ENCODE measurements around the gene KCNJ3.

Gene KCNJ3

GRCh38 chr2:154664248-154664647 is 34.2 kb upstream of the KCNJ3 start:
- no peaks in the 10 kb centered on the region for H3K36me3 ChIP-seq (ENCODE audit: low read length)
- no peak overlapping the region for H3K4me3 ChIP-seq (ENCODE audit: insufficient read depth, low read length, poor library complexity, severe bottlenecking)
- no peak overlapping the region for H3K9ac ChIP-seq (ENCODE audit: low read length)
- H2AFZ ChIP-seq (ENCODE audit: low read depth, low read length, severe bottlenecking): no peak overlapping the region
- H3K9me3 ChIP-seq (ENCODE audit: insufficient read depth, low read length): no peaks in the 10 kb centered on the region
- H3F3A ChIP-seq (ENCODE audit: insufficient read depth): no peaks in the 10 kb centered on the region
- no peaks in the 10 kb centered on the region for H3K27me3 ChIP-seq (ENCODE audit: low read length)
- H3K4me2 ChIP-seq (ENCODE audit: low read depth, low read length, poor library complexity, severe bottlenecking): no peak overlapping the region
- H3K9me2 ChIP-seq (replicated peaks; ENCODE audit: insufficient read depth, low read length): no peaks in the 10 kb centered on the region
- no peaks in the 10 kb centered on the region for H4K20me1 ChIP-seq (ENCODE audit: low read depth, low read length)
- TF ChIP-seq CTCF (IDR thresholded peaks at IDR 0.05; ENCODE audit: insufficient read depth, low read length, poor library complexity, severe bottlenecking) (no peak), EZH2phosphoT487 (conservative IDR thresholded peaks at IDR 0.05; ENCODE audit: low read length) (no peak)
- no peak overlapping the region for H3K27ac ChIP-seq (ENCODE audit: low read depth, low read length)
- no peaks in the 10 kb centered on the region for H3K79me2 ChIP-seq (ENCODE audit: insufficient read depth, low read length)

GRCh38 chr2:154670083-154670482 is 28.4 kb upstream of the KCNJ3 start:
- H3K9me2 ChIP-seq (replicated peaks; ENCODE audit: insufficient read depth, low read length): no peaks in the 10 kb centered on the region
- no peak overlapping the region for H3K9ac ChIP-seq (ENCODE audit: low read length)
- H4K20me1 ChIP-seq (ENCODE audit: low read depth, low read length): no peaks in the 10 kb centered on the region
- TF ChIP-seq EZH2phosphoT487 (conservative IDR thresholded peaks at IDR 0.05; ENCODE audit: low read length) (no peak), CTCF (IDR thresholded peaks at IDR 0.05; ENCODE audit: insufficient read depth, low read length, poor library complexity, severe bottlenecking) (no peak)
- no peaks in the 10 kb centered on the region for H3K36me3 ChIP-seq (ENCODE audit: low read length)
- no peaks in the 10 kb centered on the region for H3F3A ChIP-seq (ENCODE audit: insufficient read depth)
- no peaks in the 10 kb centered on the region for H3K79me2 ChIP-seq (ENCODE audit: insufficient read depth, low read length)
- H3K4me2 ChIP-seq (ENCODE audit: low read depth, low read length, poor library complexity, severe bottlenecking): no peak overlapping the region
- no peaks in the 10 kb centered on the region for H3K27me3 ChIP-seq (ENCODE audit: low read length)
- H3K9me3 ChIP-seq (ENCODE audit: insufficient read depth, low read length): no peaks in the 10 kb centered on the region
- H2AFZ ChIP-seq (ENCODE audit: low read depth, low read length, severe bottlenecking): peak overlapping the region; percentile 29
- H3K27ac ChIP-seq (ENCODE audit: low read depth, low read length): no peak overlapping the region
- H3K4me3 ChIP-seq (ENCODE audit: insufficient read depth, low read length, poor library complexity, severe bottlenecking): no peak overlapping the region

- Histone ChIP-seq H3K27me3 (ENCODE audit: low read length) (no peaks in the 10 kb centered on the region), H3K9me3 (ENCODE audit: insufficient read depth, low read length) (no peaks in the 10 kb centered on the region), H3K9ac (ENCODE audit: low read length) (no peak overlapping the region), H2AFZ (ENCODE audit: low read depth, low read length, severe bottlenecking) (no peak overlapping the region), H4K20me1 (ENCODE audit: low read depth, low read length) (no peaks in the 10 kb centered on the region), H3K9me2 (replicated peaks; ENCODE audit: insufficient read depth, low read length) (no peaks in the 10 kb centered on the region), H3K4me2 (ENCODE audit: low read depth, low read length, poor library complexity, severe bottlenecking) (no peak overlapping the region), H3K4me3 (ENCODE audit: insufficient read depth, low read length, poor library complexity, severe bottlenecking) (no peak overlapping the region), H3K27ac (ENCODE audit: low read depth, low read length) (no peak overlapping the region), H3K36me3 (ENCODE audit: low read length) (no peaks in the 10 kb centered on the region), H3K79me2 (ENCODE audit: insufficient read depth, low read length) (no peaks in the 10 kb centered on the region), H3F3A (ENCODE audit: insufficient read depth) (no peaks in the 10 kb centered on the region)
- TF ChIP-seq EZH2phosphoT487 (conservative IDR thresholded peaks at IDR 0.05; ENCODE audit: low read length) (no peak), CTCF (IDR thresholded peaks at IDR 0.05; ENCODE audit: insufficient read depth, low read length, poor library complexity, severe bottlenecking) (no peak)
These were observed 24.8 kb upstream of the KCNJ3 start for GRCh38 chr2:154673694-154674093.
